OCI-M2 (cell line): ENCODE measurements around the gene CENPM.

Experiments
- DNase-seq: peaks from one replicate; lab custom pipeline; 2025; ENCODE audit not compliant: unreplicated experiment; lab: John Stamatoyannopoulos, UW

The CENPM gene

GRCh38 chr22:41946629-41947423 lies at the start of gene CENPM:
CENPM (minus strand) TSS chr22:41947152; CDS start chr22:41947076, 76 bp downstream.
- peak; percentile 80 for DNase-seq

GRCh38 chr22:41995211-41995610 lies 48.3 kb upstream of the CENPM start:
- DNase-seq: no peak

- no peak for DNase-seq
Measured at GRCh38 chr22:41992496-41992895, 45.5 kb upstream of the CENPM start.

- DNase-seq: no peak
Measured at GRCh38 chr22:41991111-41991510, 44.2 kb upstream of the CENPM start.

- DNase-seq: no peak
Measured at GRCh38 chr22:41989246-41989645, 42.3 kb upstream of the CENPM start.

- DNase-seq: no peak
Measured at GRCh38 chr22:41987276-41987675, 40.3 kb upstream of the CENPM start.

GRCh38 chr22:41983513-41984405 lies 36.8 kb upstream of the CENPM start:
- no peak for DNase-seq

GRCh38 chr22:41982865-41983264 lies 35.9 kb upstream of the CENPM start:
- DNase-seq: no peak

GRCh38 chr22:41979423-41980250 lies 32.7 kb upstream of the CENPM start:
- no peak for DNase-seq

GRCh38 chr22:41978732-41979131 lies 31.8 kb upstream of the CENPM start:
- DNase-seq: no peak

GRCh38 chr22:41976961-41977566 lies 30.1 kb upstream of the CENPM start:
- DNase-seq: no peak

- no peak for DNase-seq
Measured at GRCh38 chr22:41976070-41976901, 29.3 kb upstream of the CENPM start.

GRCh38 chr22:41975299-41976069 lies 28.5 kb upstream of the CENPM start:
- no peak for DNase-seq

GRCh38 chr22:41974691-41975290 lies 27.8 kb upstream of the CENPM start:
- DNase-seq: no peak

- no peak for DNase-seq
Measured at GRCh38 chr22:41971431-41971830, 24.5 kb upstream of the CENPM start.

GRCh38 chr22:41970601-41971000 lies 23.6 kb upstream of the CENPM start:
- DNase-seq: no peak

GRCh38 chr22:41969110-41969646 lies 22.2 kb upstream of the CENPM start, which contains the start of gene SEPTIN3:
SEPTIN3 (plus strand) TSS chr22:41969443; CDS start chr22:41971493, 2,050 bp downstream.
- DNase-seq: no peak

- no peak for DNase-seq
Measured at GRCh38 chr22:41968601-41969000, 21.6 kb upstream of the CENPM start.
